H1 (cell line): ENCODE results near the gene LARP4B. TPM values are rescaled to one million over a fixed set of nuclear protein-coding genes. Genes with fewer than 3 reads are reported as not detected.

Experiments
- CTCF ChIA-PET: fragments of 300-600 bp; sonication (Branson Sonifier 250); formaldehyde crosslinking; loops from one replicate; lab custom pipeline; 2021; ENCODE audit not compliant: partially characterized antibody; lab: Charles Lee
- POLR2A ChIA-PET: fragments of 300-600 bp; sonication (Branson Sonifier 250); formaldehyde crosslinking; loops from one replicate; lab custom pipeline; 2021; ENCODE audit warnings: inconsistent platforms; ENCODE audit not compliant: partially characterized antibody; lab: Charles Lee
- DNase-seq, 2 experiments: peaks; one replicate each; pipeline versions ENCODE4 v3.0.0 to v3.0.0-alpha.2; 2010 to 2022; ENCODE audit warnings: low spot score in 2 of 2, low read depth in 1 of 2, mixed read lengths in 1 of 2
- FAIRE-seq: peaks from 2 replicates; lab custom pipeline; 2011; peaks lifted over from hg19 to GRCh38; lab: Jason Lieb, UNC
- H2AFZ ChIP-seq: 2 replicates; pipeline ENCODE4 v1.8.1; 2012; ENCODE audit warnings: low read length, inconsistent platforms
- H2AK5ac ChIP-seq: 2 replicates; pipeline ENCODE4 v1.6.1; 2013; ENCODE audit warnings: low read depth, low read length
- H2BK120ac ChIP-seq: replicated peaks from 2 replicates; pipeline ENCODE3; 2013; ENCODE audit warnings: low read depth, low read length, inconsistent platforms
- H2BK12ac ChIP-seq: 2 replicates; pipeline ENCODE4 v1.6.1; 2013; ENCODE audit warnings: low read depth, low read length
- H2BK15ac ChIP-seq: 2 replicates; pipeline ENCODE4 v1.6.1; 2013; ENCODE audit warnings: low read length
- H2BK20ac ChIP-seq: 2 replicates; pipeline ENCODE4 v1.6.1; 2013; ENCODE audit warnings: low read length
- H2BK5ac ChIP-seq: 2 replicates; pipeline ENCODE4 v1.6.1; 2013; ENCODE audit warnings: low read depth, low read length
- H3K14ac ChIP-seq: 2 replicates; pipeline ENCODE4 v1.6.1; 2013; ENCODE audit warnings: inconsistent platforms; ENCODE audit not compliant: insufficient read length
- H3K18ac ChIP-seq: 2 replicates; pipeline ENCODE4 v1.6.1; 2013; ENCODE audit warnings: low read length; ENCODE audit errors: extremely low read depth
- H3K23ac ChIP-seq: 2 replicates; pipeline ENCODE4 v1.6.1; 2013; ENCODE audit warnings: inconsistent platforms; ENCODE audit not compliant: insufficient read length
- H3K23me2 ChIP-seq: 2 replicates; pipeline ENCODE4 v1.6.1; 2013; ENCODE audit warnings: low read depth, low read length
- H3K27ac ChIP-seq: 2 replicates; pipeline ENCODE4 v1.6.1; 2011; ENCODE audit warnings: low read depth, low read length, inconsistent platforms
- H3K27me3 ChIP-seq, 4 experiments: replicated peaks in 1 of 4; 1 replicate in 1 of 4; 2 replicates in 3 of 4; pipeline versions ENCODE4 v1.6.1 to v1.8.1; 2011 to 2013; ENCODE audit warnings: low read length in 3 of 4, mild to moderate bottlenecking in 3 of 4, inconsistent platforms in 2 of 4, mixed read lengths in 2 of 4, moderate library complexity in 1 of 4; ENCODE audit not compliant: control insufficient read depth in 3 of 4, insufficient read depth in 3 of 4; ENCODE audit errors: extremely low read depth in 1 of 4
- H3K36me3 ChIP-seq, 4 experiments: 2 replicates each; pipeline versions ENCODE4 v1.6.1 to v1.8.1; 2011 to 2013; ENCODE audit warnings: mild to moderate bottlenecking in 4 of 4, low read length in 3 of 4, moderate library complexity in 2 of 4, control low read depth in 1 of 4, inconsistent platforms in 1 of 4; ENCODE audit not compliant: insufficient read depth in 4 of 4, control insufficient read depth in 2 of 4
- H3K4ac ChIP-seq: replicated peaks from 2 replicates; pipeline ENCODE3; 2013; ENCODE audit warnings: low read length, low read depth, mixed read lengths, inconsistent platforms; ENCODE audit not compliant: insufficient read length
- H3K4me1 ChIP-seq, 4 experiments: replicated peaks in 1 of 4; 1 replicate in 1 of 4; 2 replicates in 3 of 4; pipeline versions ENCODE4 v1.6.1 to v1.8.1; 2011 to 2013; ENCODE audit warnings: low read length in 3 of 4, inconsistent platforms in 2 of 4, mixed read lengths in 1 of 4; ENCODE audit not compliant: insufficient read depth in 4 of 4, control insufficient read depth in 3 of 4
- H3K4me2 ChIP-seq, 2 experiments: 2 replicates each; pipeline versions ENCODE4 v1.6.1 to v1.8.1; 2011 to 2013; ENCODE audit warnings: low read depth in 2 of 2, low read length in 2 of 2, control low read depth in 1 of 2, inconsistent platforms in 1 of 2, mild to moderate bottlenecking in 1 of 2; ENCODE audit not compliant: insufficient read depth in 1 of 2
- H3K4me3 ChIP-seq, 4 experiments: fragments of 200-600, 300-600 bp in 1 of 4; sonication (generic), shearing (Covaris generic), sonication (Bioruptor Twin) in 1 of 4; 2 replicates each; pipeline versions ENCODE4 v1.5.1 to v1.8.1; 2011 to 2016; ENCODE audit warnings: low read length in 4 of 4, low read depth in 3 of 4, control low read depth in 2 of 4, inconsistent platforms in 2 of 4, mild to moderate bottlenecking in 2 of 4, mixed read lengths in 1 of 4, moderate library complexity in 1 of 4; ENCODE audit not compliant: insufficient read depth in 2 of 4; ENCODE audit errors: extremely low read depth in 1 of 4
- H3K56ac ChIP-seq: replicated peaks from 2 replicates; pipeline ENCODE3; 2013; ENCODE audit warnings: low read depth, mild to moderate bottlenecking, mixed read lengths, low read length, inconsistent platforms; ENCODE audit not compliant: insufficient read length
- H3K79me1 ChIP-seq: 2 replicates; pipeline ENCODE4 v1.6.1; 2013; ENCODE audit warnings: low read depth, low read length, control low read depth
- H3K79me2 ChIP-seq, 2 experiments: 2 replicates each; pipeline versions ENCODE4 v1.6.1 to v1.8.1; 2012 to 2013; ENCODE audit warnings: low read length in 2 of 2, mild to moderate bottlenecking in 2 of 2, inconsistent platforms in 1 of 2; ENCODE audit not compliant: insufficient read depth in 2 of 2, control insufficient read depth in 1 of 2
- H3K9ac ChIP-seq, 4 experiments: replicated peaks in 1 of 4; 1 replicate in 1 of 4; 2 replicates in 3 of 4; pipeline versions ENCODE4 v1.6.1 to v1.8.1; 2011 to 2013; ENCODE audit warnings: low read depth in 3 of 4, low read length in 3 of 4, control low read depth in 2 of 4, mild to moderate bottlenecking in 2 of 4, moderate library complexity in 2 of 4, inconsistent platforms in 1 of 4; ENCODE audit errors: extremely low read depth in 1 of 4
- H3K9me3 ChIP-seq, 2 experiments: 2 replicates each; pipeline versions ENCODE4 v1.6.1 to v1.8.1; 2012 to 2013; ENCODE audit warnings: mild to moderate bottlenecking in 2 of 2, moderate library complexity in 2 of 2, control low read depth in 1 of 2, inconsistent platforms in 1 of 2, low read depth in 1 of 2, low read length in 1 of 2, mixed read lengths in 1 of 2; ENCODE audit not compliant: insufficient read depth in 2 of 2
- H4K20me1 ChIP-seq, 2 experiments: replicated peaks in 1 of 2; 2 replicates each; pipeline versions ENCODE3 to v1.8.1; 2011 to 2013; ENCODE audit warnings: inconsistent platforms in 2 of 2, low read length in 2 of 2, mild to moderate bottlenecking in 1 of 2; ENCODE audit not compliant: insufficient read depth in 2 of 2, control insufficient read depth in 1 of 2
- H4K5ac ChIP-seq: 2 replicates; pipeline ENCODE4 v1.6.1; 2013; ENCODE audit warnings: low read length, low read depth, mixed read lengths, inconsistent platforms; ENCODE audit not compliant: insufficient read length
- H4K8ac ChIP-seq: 2 replicates; pipeline ENCODE4 v1.8.0; 2013; ENCODE audit warnings: mild to moderate bottlenecking, moderate library complexity, low read length, inconsistent platforms; ENCODE audit not compliant: insufficient read depth; ENCODE audit errors: extremely low read depth
- H4K91ac ChIP-seq: replicated peaks from 2 replicates; pipeline ENCODE3; 2013; ENCODE audit warnings: low read length, mixed read lengths, inconsistent platforms; ENCODE audit not compliant: insufficient read length
- CBX8 ChIP-seq: fragments of 300-800, 300-1000 bp; sonication (generic); IDR thresholded peaks from 2 replicates; pipeline ENCODE4 v1.7.1; 2016; ENCODE audit warnings: low read depth, low read length, borderline replicate concordance
- CREB1 ChIP-seq: IDR thresholded peaks from 2 replicates; pipeline ENCODE4 v1.6.1; 2012; ENCODE audit warnings: inconsistent platforms
- NRF1 ChIP-seq: IDR thresholded peaks from 2 replicates; pipeline ENCODE4 v1.6.1; 2011; ENCODE audit warnings: mild to moderate bottlenecking, low read depth, low read length, improper control_type of control experiment
- RXRA ChIP-seq: IDR thresholded peaks from 2 replicates; pipeline ENCODE4 v1.6.1; 2011; ENCODE audit warnings: low read depth, mild to moderate bottlenecking, low read length, moderate library complexity; ENCODE audit not compliant: insufficient read depth
- SP1 ChIP-seq: IDR thresholded peaks from 2 replicates; pipeline ENCODE4 v1.6.1; 2011; ENCODE audit warnings: low read depth, low read length
- WGBS, 2 experiments: shearing (Covaris generic) in 1 of 2; methylation state at CpG; one replicate each; pipeline versions ENCODE4 v1.1.6 to v1.1.7; 2013 to 2015; ENCODE audit warnings: low lambda C conversion rate in 2 of 2, mixed read lengths in 2 of 2, inconsistent platforms in 1 of 2, low coverage in 1 of 2, missing lambda C conversion rate in 1 of 2; ENCODE audit not compliant: insufficient replicate concordance in 2 of 2, insufficient coverage in 1 of 2, insufficient read length in 1 of 2; ENCODE audit errors: extremely low coverage in 1 of 2, missing lambda C conversion rate in 1 of 2; 5-methylcytosine and 5-hydroxymethylcytosine counted together
- polyA plus RNA-seq, 7 experiments: library from polyadenylated mRNA; depleted of rRNA in 3 of 7; stranded (reverse) in 5 of 7; unstranded in 2 of 7; fragments of >200 nt in 5 of 7; fragments of 200-250 nt in 2 of 7; gene quantifications; 1 replicate in 5 of 7; 2 replicates in 1 of 7; 4 replicates in 1 of 7; pipeline versions ENCODE4 v1.2.1 to v1.2.3, GENCODE V29; 2011 to 2013; ENCODE audit warnings: missing spikeins in 2 of 7, mixed read lengths in 2 of 7
- total RNA-seq: library from RNA; stranded (reverse); fragmentation: NEBNext Ultra II Directional; extraction: Animal tissue kit (Norgen Biotek cat#: 25700); gene quantifications from 2 replicates; pipeline ENCODE4 v1.2.1, GENCODE V29; 2021

LARP4B gene
- total and polyA plus RNA-seq, 2 of the 8 experiments (the other 6 are each of a cell fraction or from before 2014, with no cell fraction given), result 20.1 to 78.6 TPM

DNA sequence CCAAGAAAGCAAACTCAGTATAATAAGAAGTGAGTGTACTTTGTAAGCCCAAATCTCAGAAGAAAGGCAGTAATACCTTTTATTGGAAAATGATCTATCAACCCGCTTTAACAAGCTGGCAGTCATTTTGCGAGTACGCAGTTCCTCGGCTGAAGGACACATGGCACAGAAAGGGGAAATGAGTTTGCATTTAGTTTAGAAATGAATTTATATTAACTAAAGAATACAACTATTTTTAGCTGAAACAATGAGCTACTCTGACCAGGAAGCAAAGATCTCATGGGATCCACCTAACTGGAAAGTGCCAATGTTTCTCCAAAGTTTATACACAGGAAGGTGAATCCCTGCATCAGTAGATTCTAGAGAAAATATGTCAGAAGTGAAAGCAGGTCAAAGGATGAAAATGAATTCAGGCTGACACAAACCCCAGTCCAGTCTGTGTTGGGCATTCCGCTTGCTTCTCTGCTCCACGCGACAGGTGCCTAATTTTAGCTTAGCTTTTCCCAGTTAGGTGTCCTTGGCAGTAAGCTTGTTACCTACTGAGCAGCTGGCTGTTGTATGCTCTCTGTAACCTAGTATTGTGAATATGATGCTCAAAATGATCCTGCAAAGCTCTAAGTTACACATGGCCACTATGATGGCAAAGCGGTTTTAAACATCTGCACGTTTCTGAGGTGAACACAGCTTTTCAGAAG lies 112.8 kb downstream of the LARP4B start:
- FAIRE-seq, result no peak
- 94% methylated on average over 9 of the region's 9 CpGs; no CpG with 5 or more reads in 1 of the 2 experiments for WGBS, 2 experiments
- no peak overlapping the region for H2BK20ac ChIP-seq

More for the DNA sequence above, 112.8 kb downstream of the LARP4B start:
- Histone ChIP-seq H2BK120ac (no peak overlapping the region), H4K5ac (no peak overlapping the region), H2AK5ac (no peak overlapping the region), H2BK15ac (no peak overlapping the region), H3K23ac (no peak overlapping the region), H3K4me1 (no peaks in the 10 kb centered on the region), H3K56ac (no peak overlapping the region), H2BK12ac (no peak overlapping the region), H4K91ac (no peak overlapping the region)
- TF ChIP-seq CREB1, result no peak
- TF ChIP-seq CBX8, result no peak
- TF ChIP-seq RXRA, result no peak
- TF ChIP-seq NRF1, result no peak
- no peak for TF ChIP-seq SP1
- TF ChIP-seq, all 59 proteins: peak for 0
- H3K14ac ChIP-seq, result no peak overlapping the region
- H3K9me3 ChIP-seq, result no peaks in the 10 kb centered on the region
- no peak overlapping the region for H3K27ac ChIP-seq
- H3K18ac ChIP-seq, result no peak overlapping the region
- H2AFZ ChIP-seq, result no peak overlapping the region
- POLR2A ChIA-PET, result interaction anchor here (1.0 kb wide), 1 partner anchor 144 kb away, joined by 3 read pairs; no protein-coding TSS in a partner anchor
- no peak overlapping the region for H4K8ac ChIP-seq
- no peak overlapping the region for H3K4me2 ChIP-seq
- no peaks in the 10 kb centered on the region for H3K79me2 ChIP-seq
- H2BK5ac ChIP-seq, result no peak overlapping the region
- H3K9ac ChIP-seq, result no peak overlapping the region
- H3K79me1 ChIP-seq, result no peaks in the 10 kb centered on the region; the same call in 1 of the 2 replicates
- no peak overlapping the region for H3K4ac ChIP-seq
- H3K36me3 ChIP-seq, result peaks cover 39 to 83% (median 78%) of the 10 kb centered on the region in 4 experiments
- H3K27me3 ChIP-seq, result no peaks in the 10 kb centered on the region
- no peak overlapping the region for H3K4me3 ChIP-seq
- peaks cover 4 to 20% of the 10 kb centered on the region in 2 experiments for H4K20me1 ChIP-seq
- CTCF ChIA-PET, result interaction anchor here (2.0 to 4.2 kb wide), 2 partner anchors 9 to 30 kb away, joined by 8 to 22 read pairs; no protein-coding TSS in a partner anchor
- no peaks in the 10 kb centered on the region for H3K23me2 ChIP-seq
- no peak for DNase-seq
